K562 (cell line): ENCODE measurements around the gene SPEM1. TPM values are rescaled to one million over a fixed set of nuclear protein-coding genes. Genes with fewer than 3 reads are reported as not detected.

Source experiments
- HDAC2 ChIP-seq: fragments of 450-650 bp; IDR thresholded peaks from 2 replicates; pipeline ENCODE4 v1.6.1; 2016; ENCODE audit warnings: mild to moderate bottlenecking
- HMGN3 ChIP-seq: IDR thresholded peaks from 2 replicates; pipeline ENCODE4 v1.6.1; 2011; ENCODE audit warnings: borderline replicate concordance, low read depth, mild to moderate bottlenecking, mixed read lengths, low read length; ENCODE audit not compliant: insufficient read length; ENCODE audit errors: extremely low read depth
- HNRNPLL ChIP-seq: fragments of 200-400 bp; formaldehyde crosslinking; IDR thresholded peaks from 2 replicates; pipeline ENCODE4 v1.6.1; 2017; ENCODE audit warnings: low read length, low read depth, mild to moderate bottlenecking; ENCODE audit not compliant: poor library complexity, severe bottlenecking
- IRF2 ChIP-seq: sonication (generic); formaldehyde crosslinking; IDR thresholded peaks from 2 replicates; pipeline ENCODE4 v1.8.1; 2022; ENCODE audit warnings: mild to moderate bottlenecking, missing genetic modification reagents
- JUND ChIP-seq, 2 experiments: IDR thresholded peaks; 2 replicates in 1 of 2; 3 replicates in 1 of 2; pipeline ENCODE4 v1.6.1; 2011; ENCODE audit warnings: borderline replicate concordance in 2 of 2, low read depth in 2 of 2, low read length in 2 of 2, improper control_type of control experiment in 1 of 2, missing biosample characterization in 1 of 2, missing genetic modification characterization in 1 of 2, missing genetic modification reagents in 1 of 2
- MAZ ChIP-seq, 2 experiments: fragments of 450-650 bp in 1 of 2; sonication (generic) in 1 of 2; formaldehyde crosslinking; IDR thresholded peaks in 1 of 2; conservative IDR thresholded peaks in 1 of 2; 2 replicates each; pipeline versions ENCODE4 v1.4.0 to v1.5.0; 2020; ENCODE audit warnings: mild to moderate bottlenecking in 1 of 2, missing genetic modification reagents in 1 of 2
- NCOA6 ChIP-seq: fragments of 450-650 bp; IDR thresholded peaks from 2 replicates; pipeline ENCODE4 v1.6.1; 2017; ENCODE audit warnings: mild to moderate bottlenecking
- NR3C1 ChIP-seq: sonication (generic); formaldehyde crosslinking; IDR thresholded peaks from 2 replicates; pipeline ENCODE4 v1.8.1; 2022; ENCODE audit warnings: missing genetic modification reagents
- POLR2B ChIP-seq: fragments of 450-650 bp; IDR thresholded peaks from 2 replicates; pipeline ENCODE4 v1.6.1; 2018; ENCODE audit warnings: low read depth; ENCODE audit not compliant: partially characterized antibody
- SUPT5H ChIP-seq: fragments of 450-650 bp; IDR thresholded peaks from 2 replicates; pipeline ENCODE4 v1.6.1; 2016
- TAF1 ChIP-seq: IDR thresholded peaks from 2 replicates; pipeline ENCODE4 v1.6.1; 2011; ENCODE audit warnings: mild to moderate bottlenecking, low read length, moderate library complexity; ENCODE audit not compliant: insufficient read depth, control insufficient read depth, severe bottlenecking; ENCODE audit errors: extremely low read depth
- TBL1XR1 ChIP-seq, 2 experiments: IDR thresholded peaks; 2 replicates each; pipeline ENCODE4 v1.6.1; 2012; ENCODE audit warnings: improper control_type of control experiment in 2 of 2, low read length in 2 of 2, mild to moderate bottlenecking in 1 of 2
- YY1 ChIP-seq, 3 experiments: IDR thresholded peaks; 2 replicates each; pipeline ENCODE4 v1.6.1; 2011; ENCODE audit warnings: low read length in 2 of 3, mild to moderate bottlenecking in 2 of 3, moderate library complexity in 2 of 3, borderline replicate concordance in 1 of 3, control low read depth in 1 of 3, low read depth in 1 of 3; ENCODE audit not compliant: insufficient read depth in 3 of 3, insufficient replicate concordance in 2 of 3, control insufficient read depth in 1 of 3, insufficient read length in 1 of 3; ENCODE audit errors: extremely low read depth in 1 of 3
- ZFX ChIP-seq: sonication (generic); formaldehyde crosslinking; IDR thresholded peaks from 2 replicates; pipeline ENCODE4 v1.8.0; 2022; ENCODE audit warnings: mild to moderate bottlenecking, missing genetic modification reagents, moderate library complexity
- ZNF639 ChIP-seq, 2 experiments: fragments of 200-800 bp in 1 of 2; sonication (Bioruptor generic) in 1 of 2; sonication (generic) in 1 of 2; formaldehyde crosslinking in 1 of 2; IDR thresholded peaks in 1 of 2; conservative IDR thresholded peaks in 1 of 2; 2 replicates each; pipeline versions ENCODE4 v1.5.0 to v1.6.1; 2016 to 2020; ENCODE audit warnings: missing compliant biosample characterization in 1 of 2, missing genetic modification characterization in 1 of 2, missing genetic modification reagents in 1 of 2
- ZNF668 ChIP-seq: fragments of 250-450 bp; sonication (Bioruptor Pico); IDR thresholded peaks from 2 replicates; pipeline ENCODE4 v1.8.0; 2022; ENCODE audit warnings: mild to moderate bottlenecking, inconsistent platforms
- ZNF740 ChIP-seq, 3 experiments: fragments of 200-800 bp in 1 of 3; sonication (Bioruptor generic) in 1 of 3; sonication (generic) in 1 of 3; formaldehyde crosslinking in 1 of 3; IDR thresholded peaks; 2 replicates each; pipeline versions ENCODE4 v1.6.1 to v1.8.0; 2016 to 2022; ENCODE audit warnings: mild to moderate bottlenecking in 2 of 3, missing compliant biosample characterization in 2 of 3, missing genetic modification characterization in 2 of 3, missing genetic modification reagents in 1 of 3
- polyA plus RNA-seq, 8 experiments: library from polyadenylated mRNA; depleted of rRNA in 4 of 8; stranded (reverse) in 5 of 8; unstranded in 3 of 8; fragments of >200 nt; fragmentation: Nextera tagmentation in 2 of 8; fragmentation: Illumina TruSeq in 1 of 8; extraction: Ambion mirVana in 2 of 8; extraction: Trizol in 1 of 8; gene quantifications; 2 replicates each; pipeline versions ENCODE4 v1.2.1 to v1.2.3, GENCODE V29; 2011 to 2014; ENCODE audit warnings: inconsistent platforms in 1 of 8, missing spikeins in 1 of 8
- total RNA-seq, 7 experiments: library from RNA; depleted of rRNA in 6 of 7; stranded (reverse); fragments of >200 nt in 6 of 7; fragmentation: Illumina TruSeq in 2 of 7; extraction: Trizol in 2 of 7; gene quantifications; 2 replicates each; pipeline versions ENCODE4 v1.2.1 to v1.2.3, GENCODE V29; 2011 to 2021; ENCODE audit warnings: low replicate concordance in 1 of 7
- TF ChIP-seq, protein P1 (sequence below): fragments of 450-650 bp; IDR thresholded peaks from 2 replicates; pipeline ENCODE4 v1.6.1; 2018; ENCODE audit not compliant: partially characterized antibody

SPEM1 gene
- total and polyA plus RNA-seq, 9 of the 15 experiments (the other 6 are each of a cell fraction or from before 2014, with no cell fraction given): not detected

- TF ChIP-seq NR3C1 (CRISPR knock-in tag): no peak
- TF ChIP-seq, protein P1, sequence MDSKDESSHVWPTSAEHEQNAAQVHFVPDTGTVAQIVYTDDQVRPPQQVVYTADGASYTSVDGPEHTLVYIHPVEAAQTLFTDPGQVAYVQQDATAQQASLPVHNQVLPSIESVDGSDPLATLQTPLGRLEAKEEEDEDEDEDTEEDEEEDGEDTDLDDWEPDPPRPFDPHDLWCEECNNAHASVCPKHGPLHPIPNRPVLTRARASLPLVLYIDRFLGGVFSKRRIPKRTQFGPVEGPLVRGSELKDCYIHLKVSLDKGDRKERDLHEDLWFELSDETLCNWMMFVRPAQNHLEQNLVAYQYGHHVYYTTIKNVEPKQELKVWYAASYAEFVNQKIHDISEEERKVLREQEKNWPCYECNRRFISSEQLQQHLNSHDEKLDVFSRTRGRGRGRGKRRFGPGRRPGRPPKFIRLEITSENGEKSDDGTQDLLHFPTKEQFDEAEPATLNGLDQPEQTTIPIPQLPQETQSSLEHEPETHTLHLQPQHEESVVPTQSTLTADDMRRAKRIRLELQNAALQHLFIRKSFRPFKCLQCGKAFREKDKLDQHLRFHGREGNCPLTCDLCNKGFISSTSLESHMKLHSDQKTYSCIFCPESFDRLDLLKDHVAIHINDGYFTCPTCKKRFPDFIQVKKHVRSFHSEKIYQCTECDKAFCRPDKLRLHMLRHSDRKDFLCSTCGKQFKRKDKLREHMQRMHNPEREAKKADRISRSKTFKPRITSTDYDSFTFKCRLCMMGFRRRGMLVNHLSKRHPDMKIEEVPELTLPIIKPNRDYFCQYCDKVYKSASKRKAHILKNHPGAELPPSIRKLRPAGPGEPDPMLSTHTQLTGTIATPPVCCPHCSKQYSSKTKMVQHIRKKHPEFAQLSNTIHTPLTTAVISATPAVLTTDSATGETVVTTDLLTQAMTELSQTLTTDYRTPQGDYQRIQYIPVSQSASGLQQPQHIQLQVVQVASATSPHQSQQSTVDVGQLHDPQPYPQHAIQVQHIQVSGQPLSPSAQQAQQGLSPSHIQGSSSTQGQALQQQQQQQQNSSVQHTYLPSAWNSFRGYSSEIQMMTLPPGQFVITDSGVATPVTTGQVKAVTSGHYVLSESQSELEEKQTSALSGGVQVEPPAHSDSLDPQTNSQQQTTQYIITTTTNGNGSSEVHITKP: peak; percentile 94
- TF ChIP-seq MAZ (CRISPR knock-in tag; conservative IDR thresholded peaks at IDR 0.05 in 1 of 2, IDR thresholded peaks at IDR 0.05 in 1 of 2): peak in 1 of 2 experiments; percentile 43; a peak in 3 of 4 replicates
- no peak for TF ChIP-seq IRF2 (CRISPR knock-in tag)
- no peak for TF ChIP-seq TBL1XR1 (IDR thresholded peaks at IDR 0.05; ENCODE audit: low read length in 2 of 2)
- no peak for TF ChIP-seq NCOA6
- TF ChIP-seq HNRNPLL: peak; percentile 66
- TF ChIP-seq ZFX (CRISPR knock-in tag): peak; percentile 80
- peak; percentile 70 for TF ChIP-seq TAF1
- TF ChIP-seq JUND (IDR thresholded peaks at IDR 0.05; ENCODE audit: borderline replicate concordance, low read depth, low read length): peak; percentile 10; the same call in 1 of the 2 replicates
- TF ChIP-seq JUND (tag; IDR thresholded peaks at IDR 0.05; ENCODE audit: borderline replicate concordance, low read depth, low read length): no peak
- TF ChIP-seq YY1 (IDR thresholded peaks at IDR 0.05; ENCODE audit: borderline replicate concordance in 1 of 3, control insufficient read depth in 1 of 3, extremely low read depth in 1 of 3, insufficient read depth in 3 of 3, insufficient read length in 1 of 3, insufficient replicate concordance in 2 of 3, low read depth in 1 of 3, low read length in 2 of 3): peak in 2 of 3 experiments; percentile 65 to 89
- TF ChIP-seq POLR2B: peak; percentile 73
- peak; percentile 51; the same call in 1 of the 2 replicates for TF ChIP-seq HDAC2
- peak; percentile 82 for TF ChIP-seq SUPT5H
- TF ChIP-seq ZNF639 (CRISPR knock-in tag; conservative IDR thresholded peaks at IDR 0.05 in 1 of 2, IDR thresholded peaks at IDR 0.05 in 1 of 2): peak in 1 of 2 experiments; percentile 46; a peak in 1 of 4 replicates
- peak; percentile 52 for TF ChIP-seq HMGN3
- no peak for TF ChIP-seq ZNF668 (CRISPR knock-in tag)
- 0 out of 2 replicates have a peak, but pooled peaks have one; percentile 79 for TF ChIP-seq ZNF740 (CRISPR knock-in tag; IDR thresholded peaks at IDR 0.05)
- TF ChIP-seq ZNF740 (tag; IDR thresholded peaks at IDR 0.05): no peak
Observed at GRCh38 chr17:7403977-7404736, 16.0 kb upstream of the SPEM1 start, which contains the start of gene TMEM256 (continued).
